ENCODE data around the gene UGT1A6. TPM values are rescaled to one million over a fixed set of nuclear protein-coding genes. Genes with fewer than 3 reads are reported as not detected.
"Not testable (repeated sequence)": the region's sequence is repeated elsewhere in the genome, so short reads cannot be mapped to it uniquely, and the experiment has no call there.

The UGT1A6 gene
- total RNA-seq, 6 experiments from 2014 or later = 79.4 to 315 (median 139) TPM

- H3K27ac ChIP-seq = peak overlapping the region in 2 of 3 donors; percentile 28 to 92
- ATAC-seq = peak; percentile 30 to 52 (median 42)
- H3K27me3 ChIP-seq = no peaks in the 10 kb centered on the region
- DNase-seq = peak in 1 of 3 donors; percentile 76
- H3K4me1 ChIP-seq = peaks cover 0 to 43% (median 17%) of the 10 kb centered on the region in 4 donors
- 42% methylated on average over 8 of the region's 10 CpGs for WGBS (ENCODE audit: insufficient coverage, low coverage, low lambda C conversion rate, missing lambda C conversion rate)
- TF ChIP-seq CTCF (IDR thresholded peaks at IDR 0.05) (no peak), POLR2A (IDR thresholded peaks at IDR 0.05) (no peak)
- peaks cover 0 to 11% (median 0%) of the 10 kb centered on the region in 4 donors for H3K36me3 ChIP-seq
- intact Hi-C loops (cut with DNase I) = no loop called here
- peak overlapping the region in 1 of 3 donors; percentile 65 for H3K4me3 ChIP-seq
- no peaks in the 10 kb centered on the region for H3K9me3 ChIP-seq
These were observed 54.0 kb downstream of the UGT1A6 start for GRCh38 chr2:233746475-233747282.

GRCh38 chr2:233747283-233747544, 54.5 kb downstream of the UGT1A6 start:
- Histone ChIP-seq H3K27ac (peak overlapping the region in 1 of 3 donors; percentile 92), H3K4me1 (peaks cover 0 to 43% (median 17%) of the 10 kb centered on the region in 4 donors), H3K4me3 (peak overlapping the region in 1 of 3 donors; percentile 65), H3K36me3 (peaks cover 0 to 8% (median 0%) of the 10 kb centered on the region in 4 donors), H3K9me3 (no peaks in the 10 kb centered on the region), H3K27me3 (no peaks in the 10 kb centered on the region)
- DNase-seq (no peak), ATAC-seq (no peak)
- WGBS (ENCODE audit: insufficient coverage, low coverage, low lambda C conversion rate, missing lambda C conversion rate) = 86% methylated on average over 1 of the region's 6 CpGs
- TF ChIP-seq CTCF (IDR thresholded peaks at IDR 0.05) (no peak), POLR2A (IDR thresholded peaks at IDR 0.05) (no peak)
- intact Hi-C loops (cut with DNase I) = no loop called here

GRCh38 chr2:233750689-233751088, 58.0 kb downstream of the UGT1A6 start:
- ATAC-seq; H3K27me3 ChIP-seq; DNase-seq; H3K9me3 ChIP-seq; intact Hi-C loops (cut with DNase I); H3K36me3 ChIP-seq: not testable (repeated sequence)
- peak overlapping the region in 1 of 3 donors; percentile 65 for H3K4me3 ChIP-seq
- peaks cover 0 to 50% (median 8%) of the 10 kb centered on the region in 4 donors for H3K4me1 ChIP-seq
- peak overlapping the region in 1 of 3 donors; percentile 92 for H3K27ac ChIP-seq
- 81% methylated on average over 2 of the region's 2 CpGs for WGBS (ENCODE audit: insufficient coverage, low coverage, low lambda C conversion rate, missing lambda C conversion rate)

- 56% methylated on average over 2 of the region's 2 CpGs for WGBS (ENCODE audit: insufficient coverage, low coverage, low lambda C conversion rate, missing lambda C conversion rate)
- peak overlapping the region in 1 of 3 donors; percentile 92 for H3K27ac ChIP-seq
- H3K9me3 ChIP-seq; DNase-seq; H3K27me3 ChIP-seq; intact Hi-C loops (cut with DNase I); H3K36me3 ChIP-seq; ATAC-seq: not testable (repeated sequence)
- peak overlapping the region in 1 of 3 donors; percentile 65 for H3K4me3 ChIP-seq
- H3K4me1 ChIP-seq = peaks cover 0 to 50% (median 5%) of the 10 kb centered on the region in 4 donors
These were observed 58.7 kb downstream of the UGT1A6 start for GRCh38 chr2:233751212-233752009.

- ATAC-seq = peak in 1 of 4 donors; percentile 2
- peaks cover 0 to 6% (median 0%) of the 10 kb centered on the region in 4 donors for H3K36me3 ChIP-seq
- intact Hi-C loops (cut with DNase I) = no loop called here
- WGBS (ENCODE audit: insufficient coverage, low coverage, low lambda C conversion rate, missing lambda C conversion rate) = 98% methylated on average over 10 of the region's 44 CpGs
- H3K27ac ChIP-seq = peak overlapping the region in 1 of 3 donors; percentile 92
- no peak overlapping the region for H3K4me3 ChIP-seq
- H3K9me3 ChIP-seq = no peaks in the 10 kb centered on the region
- DNase-seq = peak in 1 of 3 donors; percentile 63
- no peak for TF ChIP-seq CTCF (IDR thresholded peaks at IDR 0.05)
- no peak for TF ChIP-seq POLR2A (IDR thresholded peaks at IDR 0.05)
- H3K4me1 ChIP-seq = peaks cover 0 to 72% (median 17%) of the 10 kb centered on the region in 4 donors
- H3K27me3 ChIP-seq = no peaks in the 10 kb centered on the region
These were observed 62.4 kb downstream of the UGT1A6 start for GRCh38 chr2:233754872-233755611.

Data from right lobe of liver (tissue), 6 donors.